ENCODE measurements around the gene UBD. TPM values are rescaled to one million over a fixed set of nuclear protein-coding genes. Genes with fewer than 3 reads are reported as not detected.

Gene UBD
- not detected in 2 replicates for total RNA-seq

GRCh38 chr6:29559524-29560287, at the start of gene UBD:
Gene UBD, minus strand, starts transcription at chr6:29559732. Its CDS starts 31 bp downstream, at chr6:29559701.

GRCh38 chr6:29584821-29585220, 25.3 kb upstream of the UBD start, which contains the start of gene OR2H2:
Gene OR2H2, plus strand, starts transcription at chr6:29585121. Its CDS starts 2,824 bp downstream, at chr6:29587945.

Other genes starting within 250 kb of the UBD start
- gene OR5V1, start 190.9 kb downstream of the UBD start, total RNA-seq = not detected in 2 replicates
- gene OR12D3, start 184.4 kb downstream of the UBD start, total RNA-seq = not detected in 2 replicates
- not detected in 2 replicates for gene OR12D2, start 164.1 kb downstream of the UBD start, total RNA-seq
- not detected in 2 replicates for gene OR12D1, start 144.8 kb downstream of the UBD start, total RNA-seq
- not detected in 2 replicates for gene OR10C1, start 120.4 kb downstream of the UBD start, total RNA-seq
- gene OR11A1, start 102.7 kb downstream of the UBD start, total RNA-seq = not detected in 2 replicates
- gene OR2H1, start 102.6 kb downstream of the UBD start, total RNA-seq = not detected in 2 replicates
- gene MAS1L, start 71.8 kb downstream of the UBD start, total RNA-seq = not detected in 2 replicates
- not detected in 2 replicates for gene OR2H2, start 25.4 kb upstream of the UBD start, total RNA-seq
- 4.4 and 4.8 TPM in 2 replicates for gene GABBR1, start 73.5 kb upstream of the UBD start, total RNA-seq
- not detected in 2 replicates for gene MOG, start 97.4 kb upstream of the UBD start, total RNA-seq
- 0.42 and 1.3 TPM in 2 replicates for gene ZFP57, start 121.4 kb upstream of the UBD start, total RNA-seq
- 1.3 and 1.8 TPM in 2 replicates for gene HLA-F, start 163.7 kb upstream of the UBD start, total RNA-seq